ENCODE measurements around the gene ADCY1. TPM values are rescaled to one million over a fixed set of nuclear protein-coding genes. Genes with fewer than 3 reads are reported as not detected.

Gene ADCY1
- total RNA-seq, 1 experiment from 2014 or later: not detected

DNA sequence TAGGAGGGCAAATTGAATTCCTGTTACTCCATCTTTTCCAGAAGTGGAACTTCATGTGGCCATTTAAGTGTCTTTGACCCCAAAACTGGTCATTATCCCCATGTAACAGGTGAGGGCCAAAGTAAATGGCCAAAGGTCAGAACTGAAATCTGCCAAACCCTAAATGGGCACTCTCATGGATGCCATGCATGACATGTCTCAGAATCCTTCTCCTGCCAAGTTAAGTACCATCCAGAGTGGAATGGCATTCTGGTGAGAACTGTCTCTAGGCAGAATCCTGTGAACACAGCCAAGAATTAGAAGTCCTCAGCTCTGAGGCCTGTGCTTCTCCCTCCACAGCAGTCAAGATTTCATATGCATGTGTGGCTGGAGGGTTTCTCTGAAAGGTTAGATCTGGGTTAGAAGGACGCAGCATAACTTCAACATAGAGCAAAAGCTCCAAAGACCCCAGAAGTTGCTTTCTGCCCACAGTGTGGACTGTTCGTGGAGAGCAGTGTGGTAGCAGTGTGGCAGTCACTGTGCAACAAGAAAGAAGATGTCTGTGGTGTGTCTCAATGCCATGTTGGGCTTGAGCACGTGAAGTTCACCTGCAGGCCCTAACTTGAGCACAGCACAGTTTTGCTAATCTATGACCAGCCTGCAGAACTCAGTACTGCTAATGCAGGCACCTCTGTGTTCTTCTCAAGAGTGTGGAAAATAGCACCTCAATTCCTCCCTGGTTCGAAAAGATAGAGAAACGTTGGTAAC is 121.3 kb downstream of the ADCY1 start:
- BruUV-seq (replicated peaks): no TSS peak
- Histone ChIP-seq H3K79me2 (ENCODE audit: low read depth) (no peaks in the 10 kb centered on the region), H3K27ac (no peak overlapping the region), H3F3A (ENCODE audit: insufficient read depth, low read depth) (no peaks in the 10 kb centered on the region), H3K9me3 (ENCODE audit: insufficient read depth, low read depth) (no peaks in the 10 kb centered on the region), H3K4me3 (no peak overlapping the region), H3K27me3 (ENCODE audit: insufficient read depth, low read depth) (peaks cover 67% of the 10 kb centered on the region), H3K36me3 (ENCODE audit: low read depth) (no peaks in the 10 kb centered on the region), H3K4me2 (no peak overlapping the region), H4K20me1 (ENCODE audit: insufficient read depth) (no peaks in the 10 kb centered on the region), H2AFZ (no peak overlapping the region), H3K9me2 (ENCODE audit: insufficient read depth) (0 out of 2 replicates have a peak, but pooled peaks cover 2% of the 10 kb centered on the region), H3K4me1 (replicated peaks; ENCODE audit: insufficient read depth) (no peaks in the 10 kb centered on the region)
- ChIA-PET CTCF (no interaction called here), POLR2A (ENCODE audit: unreplicated experiment) (no interaction called here)
- no peak for TF ChIP-seq EZH2 (IDR thresholded peaks at IDR 0.05; ENCODE audit: low read depth)
- TF ChIP-seq, protein P1, sequence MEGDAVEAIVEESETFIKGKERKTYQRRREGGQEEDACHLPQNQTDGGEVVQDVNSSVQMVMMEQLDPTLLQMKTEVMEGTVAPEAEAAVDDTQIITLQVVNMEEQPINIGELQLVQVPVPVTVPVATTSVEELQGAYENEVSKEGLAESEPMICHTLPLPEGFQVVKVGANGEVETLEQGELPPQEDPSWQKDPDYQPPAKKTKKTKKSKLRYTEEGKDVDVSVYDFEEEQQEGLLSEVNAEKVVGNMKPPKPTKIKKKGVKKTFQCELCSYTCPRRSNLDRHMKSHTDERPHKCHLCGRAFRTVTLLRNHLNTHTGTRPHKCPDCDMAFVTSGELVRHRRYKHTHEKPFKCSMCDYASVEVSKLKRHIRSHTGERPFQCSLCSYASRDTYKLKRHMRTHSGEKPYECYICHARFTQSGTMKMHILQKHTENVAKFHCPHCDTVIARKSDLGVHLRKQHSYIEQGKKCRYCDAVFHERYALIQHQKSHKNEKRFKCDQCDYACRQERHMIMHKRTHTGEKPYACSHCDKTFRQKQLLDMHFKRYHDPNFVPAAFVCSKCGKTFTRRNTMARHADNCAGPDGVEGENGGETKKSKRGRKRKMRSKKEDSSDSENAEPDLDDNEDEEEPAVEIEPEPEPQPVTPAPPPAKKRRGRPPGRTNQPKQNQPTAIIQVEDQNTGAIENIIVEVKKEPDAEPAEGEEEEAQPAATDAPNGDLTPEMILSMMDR (conservative IDR thresholded peaks at IDR 0.05): no peak
- DNase-seq: no peak
- intact Hi-C loops (cut with micrococcal nuclease; ENCODE audit: unreplicated experiment): no loop called here

DNA sequence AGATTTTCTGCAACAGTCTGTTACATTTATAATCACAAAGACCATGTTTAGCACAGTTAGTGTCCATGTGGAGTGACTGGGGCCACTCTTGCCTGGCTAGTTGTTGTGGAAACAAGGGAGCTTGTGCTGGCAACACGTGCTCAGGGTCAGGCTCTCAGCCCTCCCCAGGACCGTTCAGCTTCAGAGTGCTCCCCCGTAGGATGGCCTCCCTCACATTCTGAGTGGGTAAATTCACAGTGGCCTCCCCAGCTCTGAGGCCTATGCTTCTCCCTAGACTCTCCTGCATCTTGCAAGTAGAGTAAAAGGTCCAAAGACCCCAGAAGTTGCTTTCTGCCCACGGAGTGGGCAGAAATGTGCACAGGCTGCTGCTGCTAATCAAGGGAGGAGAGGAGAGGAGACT is 122.3 kb downstream of the ADCY1 start:
- Histone ChIP-seq H3K79me2 (ENCODE audit: low read depth) (no peaks in the 10 kb centered on the region), H2AFZ (no peak overlapping the region), H3K4me1 (replicated peaks; ENCODE audit: insufficient read depth) (no peaks in the 10 kb centered on the region), H3K27ac (no peak overlapping the region), H3K9me3 (ENCODE audit: insufficient read depth, low read depth) (no peaks in the 10 kb centered on the region), H3K9me2 (ENCODE audit: insufficient read depth) (no peaks in the 10 kb centered on the region), H3K27me3 (ENCODE audit: insufficient read depth, low read depth) (peaks cover 67% of the 10 kb centered on the region), H3K36me3 (ENCODE audit: low read depth) (no peaks in the 10 kb centered on the region), H3F3A (ENCODE audit: insufficient read depth, low read depth) (no peaks in the 10 kb centered on the region), H4K20me1 (ENCODE audit: insufficient read depth) (no peaks in the 10 kb centered on the region), H3K4me3 (no peak overlapping the region), H3K4me2 (no peak overlapping the region)
- ChIA-PET POLR2A (ENCODE audit: unreplicated experiment) (no interaction called here), CTCF (interaction anchor here (0.6 kb wide), 1 partner anchor 43 kb away, joined by 3 read pairs; no protein-coding TSS in a partner anchor)
- no peak for DNase-seq
- intact Hi-C loops (cut with micrococcal nuclease; ENCODE audit: unreplicated experiment): no loop called here
- BruUV-seq (replicated peaks): no TSS peak
- TF ChIP-seq, protein P1 (conservative IDR thresholded peaks at IDR 0.05): no peak
- no peak for TF ChIP-seq EZH2 (IDR thresholded peaks at IDR 0.05; ENCODE audit: low read depth)

DNA sequence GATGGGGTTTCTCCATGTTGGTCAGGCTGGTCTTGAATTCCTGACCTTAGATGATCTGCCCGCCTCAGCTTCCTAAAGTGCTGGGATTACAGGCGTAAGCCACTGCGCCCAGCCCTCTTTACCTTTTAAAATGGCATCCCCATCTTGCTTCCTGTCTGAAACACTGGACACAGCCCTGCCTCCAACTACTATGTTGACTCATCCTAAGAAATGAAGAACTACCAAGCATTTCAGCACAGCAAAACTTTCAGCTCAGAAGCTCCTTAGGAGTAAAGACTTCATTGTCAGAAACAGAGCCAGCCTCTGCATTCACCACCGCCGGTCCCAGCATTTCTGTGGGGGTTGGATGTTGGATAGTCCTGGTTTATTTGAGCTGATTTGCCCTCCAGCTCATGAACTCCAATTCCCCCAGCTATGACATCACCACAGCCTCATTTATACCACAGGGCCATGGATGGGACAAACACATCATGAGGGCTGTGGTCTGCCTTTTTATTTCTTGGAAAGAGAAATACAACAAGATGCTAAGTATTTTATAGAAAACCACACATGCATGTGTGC is 123.5 kb downstream of the ADCY1 start:
- POLR2A ChIA-PET (ENCODE audit: unreplicated experiment): interaction anchor here (0.7 kb wide), 1 partner anchor 51 kb away, joined by 3 read pairs; no protein-coding TSS in a partner anchor
- H2AFZ ChIP-seq: no peak overlapping the region
- no peak for TF ChIP-seq EZH2 (IDR thresholded peaks at IDR 0.05; ENCODE audit: low read depth)
- H3K36me3 ChIP-seq (ENCODE audit: low read depth): no peaks in the 10 kb centered on the region
- DNase-seq: no peak
- H3K79me2 ChIP-seq (ENCODE audit: low read depth): no peaks in the 10 kb centered on the region
- H3K9me3 ChIP-seq (ENCODE audit: insufficient read depth, low read depth): no peaks in the 10 kb centered on the region
- CTCF ChIA-PET: interaction anchor here (0.6 kb wide), 1 partner anchor 874 kb away, joined by 4 read pairs; no protein-coding TSS in a partner anchor
- no peaks in the 10 kb centered on the region for H3K9me2 ChIP-seq (ENCODE audit: insufficient read depth)
- no peaks in the 10 kb centered on the region for H4K20me1 ChIP-seq (ENCODE audit: insufficient read depth)
- H3K27ac ChIP-seq: no peak overlapping the region
- H3F3A ChIP-seq (ENCODE audit: insufficient read depth, low read depth): no peaks in the 10 kb centered on the region
- no TSS peak for BruUV-seq (replicated peaks)
- no peak overlapping the region for H3K4me3 ChIP-seq
- no peak overlapping the region for H3K4me2 ChIP-seq
- no peaks in the 10 kb centered on the region for H3K4me1 ChIP-seq (replicated peaks; ENCODE audit: insufficient read depth)
- intact Hi-C loops (cut with micrococcal nuclease; ENCODE audit: unreplicated experiment): no loop called here
- H3K27me3 ChIP-seq (ENCODE audit: insufficient read depth, low read depth): peaks cover 67% of the 10 kb centered on the region
